Measurements from ENCODE around the gene RSF1. TPM values are rescaled to one million over a fixed set of nuclear protein-coding genes. Genes with fewer than 3 reads are reported as not detected.

RSF1 gene
- total RNA-seq (2022; extraction: Qiagen RNA extraction; ENCODE audit: low read depth): 12.0 to 18.3 TPM (median 15.4 TPM) in 5 replicates

DNA sequence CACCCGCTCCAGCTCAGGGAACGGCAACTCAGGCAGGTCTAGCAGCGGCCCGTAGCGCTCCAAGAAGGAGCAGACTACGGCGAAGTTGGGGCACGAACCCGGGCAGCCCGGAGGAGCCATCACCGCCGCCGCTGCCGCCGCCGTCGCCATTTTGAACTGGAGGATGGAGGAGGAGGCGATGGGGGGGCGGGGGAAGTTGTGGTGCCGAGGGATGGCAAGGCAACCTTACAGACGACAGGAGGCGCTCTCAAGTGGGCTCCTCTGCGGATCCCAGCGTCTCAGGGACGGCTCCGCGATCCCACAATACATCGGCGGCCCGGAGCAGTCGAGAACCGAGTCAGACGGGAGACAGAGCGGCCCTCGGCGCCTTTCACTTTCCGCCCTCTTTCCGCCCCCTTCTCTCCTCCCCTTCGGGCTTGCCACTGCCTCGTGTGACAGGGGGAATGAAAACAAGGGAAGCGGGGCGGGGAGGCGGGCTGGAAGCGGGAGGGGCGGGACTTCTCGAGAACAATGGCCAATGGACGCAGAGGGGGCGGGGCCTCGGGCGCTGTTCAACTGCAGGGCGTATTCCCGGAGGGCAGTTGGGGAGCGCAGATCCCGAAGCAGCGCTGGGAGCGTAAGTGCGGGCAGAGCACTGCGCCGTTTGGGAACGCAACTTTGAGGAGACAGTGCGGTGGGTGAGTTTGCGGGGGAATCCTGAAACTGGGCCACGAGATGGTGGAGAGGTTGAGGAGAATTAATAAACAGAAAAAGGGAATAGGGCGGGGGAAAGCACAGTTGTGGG lies at the start of gene RSF1, which contains the start of gene AAMDC:
TSS of gene RSF1 (minus strand) at position 158 of the 784 bp plus-strand sequence. CDS start at position 150, 8 bp downstream.
TSS of gene AAMDC (plus strand) at position 580 of the 784 bp plus-strand sequence. CDS start 21,353 bp downstream, outside the sequence.

GRCh38 chr11:77637345-77638165 lies 183.0 kb downstream of the RSF1 start, which contains the start of gene CLNS1A:
Gene CLNS1A, minus strand, starts transcription at chr11:77637794. Its CDS starts 80 bp downstream, at chr11:77637714.

Other genes with a start within 250 kb of the RSF1 start
- gene AQP11, start 230.8 kb downstream of the RSF1 start, total RNA-seq (2022; extraction: Qiagen RNA extraction; ENCODE audit: low read depth): 1.2 to 2.2 TPM (median 1.9 TPM) in 5 replicates
- 144 to 169 TPM (median 147 TPM) in 5 replicates for gene CLNS1A, start 182.9 kb downstream of the RSF1 start, total RNA-seq (2022; extraction: Qiagen RNA extraction; ENCODE audit: low read depth)
- gene AAMDC, start 422 bp upstream of the RSF1 start, total RNA-seq (2022; extraction: Qiagen RNA extraction; ENCODE audit: low read depth): 24.4 to 31.0 TPM (median 26.5 TPM) in 5 replicates
- 18.5 to 21.7 TPM (median 19.1 TPM) in 5 replicates for gene INTS4, start 173.9 kb upstream of the RSF1 start, total RNA-seq (2022; extraction: Qiagen RNA extraction; ENCODE audit: low read depth)
- gene KCTD14, start 202.6 kb upstream of the RSF1 start, total RNA-seq (2022; extraction: Qiagen RNA extraction; ENCODE audit: low read depth): 1.7 to 2.1 TPM (median 2.0 TPM) in 5 replicates
- not detected in 5 replicates for gene THRSP, start 243.1 kb upstream of the RSF1 start, total RNA-seq (2022; extraction: Qiagen RNA extraction; ENCODE audit: low read depth)

All from A549 treated with GW870086 at 1 μM for 4 hours (cell line).